Measurements from ENCODE around the gene SRGAP1. TPM values are rescaled to one million over a fixed set of nuclear protein-coding genes. Genes with fewer than 3 reads are reported as not detected.

SRGAP1 gene
- total RNA-seq, 1 donor = 25.8 TPM

DNA sequence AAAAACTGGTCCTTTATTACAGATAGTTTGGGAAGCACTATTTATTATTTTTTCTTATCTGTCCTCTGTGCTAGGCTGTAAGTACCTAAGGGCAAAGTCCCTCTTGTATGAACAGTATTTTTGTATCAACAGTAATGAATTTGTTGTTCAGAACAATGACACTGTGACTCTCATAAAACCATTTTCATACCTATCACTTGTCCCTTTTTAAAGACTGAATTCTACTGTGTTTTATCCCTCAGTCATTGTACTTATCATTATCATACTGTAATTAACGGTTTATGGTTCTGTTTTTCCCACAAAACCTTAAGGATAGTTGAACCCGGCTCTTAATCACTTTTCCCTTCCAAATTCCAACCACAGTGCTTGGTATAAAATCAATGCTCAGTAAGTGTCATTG is 69.4 kb downstream of the SRGAP1 start:
- no peak for TF ChIP-seq CTCF (IDR thresholded peaks at IDR 0.05; ENCODE audit: insufficient read depth, low read length)
- no peak for DNase-seq (ENCODE audit: low read depth)

DNA sequence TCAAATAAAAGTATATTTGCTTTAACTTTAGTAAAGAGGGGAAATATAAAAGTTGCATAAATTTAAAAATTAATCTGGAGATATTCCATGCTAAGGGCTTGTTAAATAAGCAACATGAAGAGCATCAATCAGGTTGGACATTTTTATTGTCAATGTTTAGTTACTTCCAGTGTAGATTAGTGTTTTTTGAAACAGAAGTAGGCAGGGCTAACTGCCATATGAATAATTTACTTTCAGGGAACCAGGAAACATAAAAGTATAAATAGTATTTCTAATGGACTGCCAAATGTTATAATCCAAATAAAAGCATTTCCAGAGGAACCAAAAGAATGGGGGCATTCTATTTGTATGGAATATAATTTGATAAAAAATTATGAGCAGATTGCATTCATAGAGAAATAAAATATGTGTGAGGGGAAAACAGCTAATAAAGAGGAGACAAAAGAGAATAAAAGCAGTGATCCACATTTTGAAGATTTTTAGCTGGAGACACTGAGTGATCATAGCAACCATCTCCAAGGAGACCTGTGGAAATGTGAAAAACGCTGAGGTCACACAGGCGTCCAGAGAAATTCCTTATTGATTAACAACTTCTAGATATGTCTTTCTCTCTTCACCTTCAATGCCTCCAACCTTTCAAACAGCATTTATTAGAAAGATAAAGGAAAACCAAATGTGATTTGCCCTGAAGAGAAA is 70.8 kb downstream of the SRGAP1 start:
- no peak overlapping the region for H3K4me3 ChIP-seq (ENCODE audit: low read depth, low read length)
- no peak for TF ChIP-seq CTCF (IDR thresholded peaks at IDR 0.05; ENCODE audit: insufficient read depth, low read length)
- DNase-seq (ENCODE audit: low read depth) = peak; percentile 74

More for the DNA sequence above, 69.4 kb downstream of the SRGAP1 start:
- H3K4me3 ChIP-seq (ENCODE audit: low read depth, low read length) = no peak overlapping the region

- DNase-seq (ENCODE audit: low read depth) = peak; percentile 48
- H3K4me3 ChIP-seq (ENCODE audit: low read depth, low read length) = no peak overlapping the region
- TF ChIP-seq CTCF (IDR thresholded peaks at IDR 0.05; ENCODE audit: insufficient read depth, low read length) = no peak
Measured at GRCh38 chr12:63916561-63917476, 72.3 kb downstream of the SRGAP1 start.

DNA sequence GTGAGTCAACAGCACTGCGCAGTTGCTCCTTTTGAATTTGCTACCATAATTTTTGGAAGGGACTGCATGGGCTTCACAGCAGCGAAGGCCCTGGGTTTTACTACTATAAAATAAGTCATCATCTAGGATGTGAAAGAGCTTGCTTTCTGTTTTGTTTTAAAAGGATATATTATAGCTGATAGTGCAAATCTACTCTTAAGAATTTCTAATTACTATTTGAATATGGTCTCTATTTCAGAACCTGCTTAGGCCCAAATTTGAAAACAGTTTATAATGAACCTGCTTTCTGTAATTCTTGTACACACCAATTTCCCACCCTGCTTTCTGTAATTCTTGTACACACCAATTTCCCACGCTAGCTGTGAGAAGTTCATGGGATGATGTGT is 73.0 kb downstream of the SRGAP1 start:
- H3K4me3 ChIP-seq (ENCODE audit: low read depth, low read length) = no peak overlapping the region
- DNase-seq (ENCODE audit: low read depth) = no peak
- no peak for TF ChIP-seq CTCF (IDR thresholded peaks at IDR 0.05; ENCODE audit: insufficient read depth, low read length)

- DNase-seq (ENCODE audit: low read depth) = peak; percentile 99
- no peak for TF ChIP-seq CTCF (IDR thresholded peaks at IDR 0.05; ENCODE audit: insufficient read depth, low read length)
Measured at GRCh38 chr12:63917864-63918799, 73.6 kb downstream of the SRGAP1 start.

DNA sequence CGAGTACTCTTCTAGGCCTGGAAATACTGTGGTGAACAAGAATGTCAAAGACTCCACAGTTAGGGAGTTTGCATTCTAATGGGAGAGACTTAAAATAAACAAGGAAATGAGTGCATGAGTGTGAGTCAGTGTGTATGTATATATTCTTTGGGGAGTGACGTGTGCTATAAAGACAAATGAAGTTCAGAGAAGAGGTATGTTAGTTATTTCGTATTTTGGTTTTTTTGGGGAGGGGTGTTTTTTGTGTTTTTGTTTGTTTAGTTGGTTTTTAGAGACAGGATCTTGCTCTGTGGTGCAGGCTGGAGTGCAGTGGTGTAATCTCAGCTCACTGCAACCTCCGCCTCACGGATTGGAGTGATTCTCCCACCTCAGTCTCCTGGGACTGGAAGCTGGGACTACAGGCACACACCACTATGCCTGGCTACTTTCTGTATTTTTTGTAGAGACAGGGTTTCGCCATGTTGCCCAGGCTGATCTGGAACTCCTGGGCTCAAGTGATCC is 74.3 kb downstream of the SRGAP1 start:
- no peak overlapping the region for H3K4me3 ChIP-seq (ENCODE audit: low read depth, low read length)

More at GRCh38 chr12:63917864-63918799, 73.6 kb downstream of the SRGAP1 start:
- H3K4me3 ChIP-seq (ENCODE audit: low read depth, low read length) = no peak overlapping the region

More for the DNA sequence above, 74.3 kb downstream of the SRGAP1 start:
- DNase-seq (ENCODE audit: low read depth) = peak; percentile 84
- no peak for TF ChIP-seq CTCF (IDR thresholded peaks at IDR 0.05; ENCODE audit: insufficient read depth, low read length)
